HG03196 (cell line): ENCODE measurements around the gene NCOA6.
"Not testable (repeated sequence)": the region's sequence is repeated elsewhere in the genome, so short reads cannot be mapped to it uniquely, and the experiment has no call there.

ENCODE experiments used
- ATAC-seq: cut with Tn5 transposase; IDR thresholded peaks from one replicate; pipeline ENCODE4 v1.9.1; 2021; ENCODE audit not compliant: unreplicated experiment

NCOA6 gene

DNA sequence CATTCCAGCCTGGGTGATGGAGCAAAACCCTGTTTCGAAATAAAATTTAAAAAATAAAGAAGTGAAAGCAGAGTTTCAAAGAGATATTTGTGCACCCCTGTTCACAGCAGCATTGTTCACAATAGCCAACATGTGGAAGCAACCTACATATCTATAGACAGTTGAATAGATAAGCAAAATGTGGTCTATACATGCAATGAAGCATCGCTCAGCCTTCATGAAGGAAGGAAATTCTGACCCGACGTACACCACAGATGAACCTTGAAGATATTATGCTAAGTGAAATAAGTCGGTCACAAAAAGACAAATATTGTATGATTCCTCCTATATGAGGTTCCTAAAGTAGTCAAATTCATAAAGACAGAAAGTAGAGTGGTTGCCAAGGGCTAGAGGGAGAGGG is 6.5 kb upstream of the NCOA6 start:
- no peak for ATAC-seq

DNA sequence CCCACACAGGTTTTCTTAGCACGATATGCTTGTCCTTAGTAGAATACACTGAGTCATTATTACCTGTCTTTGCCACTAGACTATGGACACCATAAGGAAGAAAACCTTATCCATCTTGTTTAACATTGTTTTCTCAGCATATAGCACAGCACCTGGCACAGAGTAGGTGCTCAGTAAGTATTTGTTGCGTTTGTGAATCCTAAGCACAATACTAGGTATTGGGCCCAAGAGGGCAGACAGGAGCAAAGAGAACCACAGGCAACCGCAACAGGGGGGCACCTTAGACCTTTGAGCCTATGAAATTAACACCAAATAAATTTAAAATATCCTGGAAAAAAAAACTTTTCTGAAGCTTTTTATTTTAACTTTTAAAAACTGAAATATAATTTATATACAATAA is 3.7 kb upstream of the NCOA6 start:
- no peak for ATAC-seq

DNA sequence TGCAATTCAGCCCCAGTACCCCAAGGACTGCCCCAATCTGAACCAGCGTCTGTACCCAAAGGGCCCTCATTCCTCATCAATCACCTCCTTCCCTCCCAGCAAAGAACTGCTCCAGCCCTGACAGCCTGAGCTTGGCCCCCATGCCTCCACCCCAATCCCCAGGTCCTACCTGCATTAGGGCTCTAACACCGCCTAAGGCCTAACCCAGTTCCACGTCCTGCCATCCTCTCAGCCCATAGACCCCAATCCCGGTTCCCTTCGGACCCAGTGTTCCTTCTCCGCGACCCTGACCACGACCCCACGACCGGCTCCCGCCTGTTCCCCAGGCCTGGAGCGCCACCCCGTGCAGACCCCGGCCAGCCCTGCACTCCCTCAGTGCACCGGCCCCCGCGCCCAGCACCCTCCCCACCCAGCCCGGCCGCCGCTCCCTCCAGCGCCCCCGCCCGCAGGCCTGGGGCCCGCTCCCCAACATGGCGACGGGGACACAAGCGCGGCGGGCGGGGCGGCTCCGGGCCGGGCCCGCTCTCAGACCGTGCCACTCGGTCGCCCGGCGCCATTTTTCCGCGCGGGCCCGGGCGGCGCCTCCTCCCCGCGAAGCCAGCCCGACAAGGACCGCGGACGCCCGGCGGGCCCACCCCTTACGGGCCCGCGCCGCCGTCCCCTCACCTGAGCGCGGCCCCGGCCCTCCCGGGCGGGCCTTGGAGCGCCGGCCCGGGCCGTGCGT is 483 bp downstream of the NCOA6 start:
- peak; percentile 53 for ATAC-seq

DNA sequence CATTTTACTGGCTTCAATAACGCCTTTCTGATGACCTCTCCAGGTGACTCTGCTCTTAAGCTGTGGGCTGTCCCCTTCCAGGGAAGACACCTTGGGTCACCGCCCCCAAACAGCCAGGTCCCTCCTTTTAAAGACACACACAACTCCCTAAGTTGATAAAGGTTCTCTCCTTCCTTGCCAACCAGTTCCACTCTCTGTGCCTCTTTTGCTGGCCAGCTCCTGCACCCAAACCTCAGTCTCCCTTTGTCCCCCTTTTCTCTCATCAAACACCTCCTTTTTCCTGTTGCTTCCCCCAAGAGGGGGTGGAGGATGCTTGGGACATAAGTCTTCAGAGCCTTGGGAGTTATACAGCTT is 1.0 kb downstream of the NCOA6 start:
- ATAC-seq = peak; percentile 51

DNA sequence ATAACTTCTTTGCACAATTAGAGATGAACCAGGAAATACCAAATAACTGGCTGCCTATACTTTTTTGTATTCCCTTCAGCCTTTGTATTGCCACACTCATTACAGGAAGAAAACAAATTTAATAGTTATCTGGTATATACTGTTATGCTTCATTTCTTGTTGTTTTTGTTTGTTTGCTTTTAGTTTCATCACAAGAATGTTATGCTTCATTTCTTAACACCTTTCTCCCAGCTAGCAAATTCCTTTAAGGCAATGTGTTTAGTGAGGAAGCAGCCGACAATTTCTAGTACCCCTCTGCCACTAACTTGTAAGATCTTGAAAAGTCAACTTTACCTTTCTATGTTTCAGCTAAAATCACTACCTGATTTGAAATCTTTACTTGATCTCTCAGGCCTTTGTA is 1.4 kb downstream of the NCOA6 start:
- no peak for ATAC-seq

DNA sequence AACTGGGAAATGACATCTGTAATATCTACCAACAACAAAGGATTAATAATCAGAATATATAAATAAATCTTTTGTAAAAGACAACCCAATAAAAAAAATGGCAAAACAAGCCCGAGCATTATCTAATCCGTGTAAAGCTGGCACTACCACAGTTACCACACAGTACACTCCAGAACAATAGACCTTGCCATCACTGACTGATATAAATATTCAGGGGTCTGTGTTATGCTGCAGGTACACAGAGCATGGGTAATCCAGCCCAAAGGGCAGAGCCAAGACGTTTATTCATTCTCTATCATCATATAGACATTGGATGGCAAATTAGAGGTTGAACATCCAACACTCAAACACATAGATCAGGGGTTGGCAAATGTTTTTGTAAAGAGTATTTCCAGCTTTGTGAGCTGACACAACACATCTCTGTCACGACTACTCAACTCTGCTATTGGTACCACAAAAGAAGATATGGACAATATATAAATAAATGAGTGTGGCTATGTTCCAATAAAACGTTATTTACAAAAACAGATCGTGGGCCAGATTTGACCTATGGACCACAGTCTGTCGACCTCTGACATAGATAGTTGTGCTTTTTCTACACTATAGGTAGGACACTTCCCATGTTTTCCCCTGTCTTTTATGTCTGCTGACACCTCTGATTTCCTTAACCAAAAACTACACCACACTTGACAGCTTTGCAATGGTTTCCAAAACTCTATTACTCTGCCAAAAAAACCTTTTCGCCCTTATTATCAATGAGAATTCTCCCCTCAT is 4.5 kb downstream of the NCOA6 start:
- ATAC-seq = no peak

DNA sequence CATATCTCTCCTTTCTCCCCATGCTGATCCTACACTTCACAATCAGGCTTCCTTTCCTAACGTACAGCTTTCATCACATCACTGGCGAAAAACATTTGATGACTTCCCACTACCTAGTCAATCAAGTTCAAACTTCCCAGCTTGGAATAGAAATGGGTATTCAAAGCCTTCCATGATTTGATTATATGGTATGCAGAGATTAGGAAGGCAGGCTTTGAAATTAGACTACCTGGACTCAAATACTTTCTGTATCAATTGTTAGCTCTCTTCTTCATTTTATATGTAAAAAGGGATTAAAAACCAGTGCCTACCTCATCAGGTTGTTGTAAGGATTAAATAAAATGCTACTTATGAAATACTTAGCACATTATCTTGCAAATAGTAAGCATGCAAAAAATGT is 7.7 kb downstream of the NCOA6 start:
- no peak for ATAC-seq

DNA sequence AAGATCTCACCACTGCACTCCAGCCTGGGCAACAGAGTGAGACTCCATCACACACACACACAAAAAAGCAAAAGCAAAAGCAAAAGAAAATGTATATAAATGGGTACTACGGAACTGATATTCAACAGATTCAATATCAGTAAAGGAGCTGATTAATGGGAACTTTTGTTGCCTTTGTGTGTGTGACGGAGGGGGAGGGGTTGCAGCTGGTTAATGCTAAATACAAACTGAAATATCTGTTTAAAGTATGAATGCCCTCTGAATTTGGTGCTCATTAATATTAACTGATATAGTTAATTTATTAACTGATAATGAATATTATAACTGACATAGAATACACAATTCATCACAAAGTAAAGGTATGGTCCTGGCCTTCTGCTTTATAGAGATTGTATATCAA is 8.4 kb downstream of the NCOA6 start:
- ATAC-seq = no peak

DNA sequence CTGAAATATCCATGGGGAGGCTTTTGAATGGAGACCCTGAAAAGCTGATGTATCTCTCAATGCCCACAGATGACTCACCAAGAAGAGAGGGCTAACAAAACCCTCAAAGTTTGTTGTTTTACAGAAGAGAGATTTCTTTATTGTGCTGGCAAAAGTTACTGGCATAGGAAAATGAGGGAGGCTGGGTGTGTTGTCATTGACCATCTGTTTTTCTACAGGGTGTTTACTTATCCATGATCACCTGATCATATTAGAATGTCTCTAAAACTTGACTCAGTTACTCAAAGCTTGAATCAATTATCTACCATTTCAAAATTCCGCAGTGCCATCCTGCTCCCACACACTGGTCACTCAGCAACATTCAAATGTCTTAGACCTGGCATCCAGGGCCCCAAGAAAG is 9.8 kb downstream of the NCOA6 start:
- ATAC-seq = no peak

DNA sequence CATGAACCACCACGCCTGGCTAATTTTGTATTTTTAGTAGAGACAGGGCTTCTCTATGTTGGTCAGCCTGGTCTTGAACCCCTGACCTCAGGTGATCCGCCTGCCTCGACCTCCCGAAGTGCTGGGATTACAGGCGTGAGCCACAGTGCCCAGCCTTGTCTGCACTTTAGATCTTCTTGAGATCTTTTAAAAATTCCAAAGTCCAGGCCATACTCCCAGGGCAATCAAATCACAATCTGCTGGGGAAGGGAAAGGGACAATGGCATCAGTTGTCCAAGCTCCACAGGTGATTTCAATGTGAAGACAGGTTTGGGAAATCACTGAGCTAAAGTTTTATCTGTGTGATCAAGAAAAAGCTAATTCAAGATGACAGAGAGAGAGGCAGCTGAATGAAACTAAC is 16.9 kb downstream of the NCOA6 start:
- ATAC-seq = no peak

DNA sequence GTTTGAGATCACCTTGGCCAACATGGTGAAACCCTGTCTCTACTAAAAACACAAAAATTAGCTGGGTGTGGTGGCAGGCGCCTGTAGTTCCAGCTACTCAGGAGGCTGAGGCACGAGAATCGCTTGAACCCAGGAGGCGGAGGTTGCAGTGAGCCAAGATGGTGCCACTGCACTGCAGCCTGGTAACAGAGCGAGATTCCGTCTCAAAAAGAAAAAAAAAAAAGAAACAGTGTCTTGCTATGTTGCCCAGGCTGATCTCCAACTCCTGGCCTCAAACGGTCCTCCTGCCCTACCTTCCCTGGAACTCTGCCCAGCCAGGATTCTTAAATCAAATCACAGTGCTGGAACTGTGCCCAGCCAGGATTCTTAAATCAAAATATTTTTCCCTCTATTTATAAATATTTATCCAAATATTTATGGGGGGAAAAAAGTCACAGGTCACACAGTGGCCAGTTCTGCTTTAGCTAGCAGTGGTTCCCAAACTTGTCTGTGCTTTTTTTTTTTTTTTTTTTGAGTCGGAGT is 17.4 kb downstream of the NCOA6 start:
- not testable (repeated sequence) for ATAC-seq

DNA sequence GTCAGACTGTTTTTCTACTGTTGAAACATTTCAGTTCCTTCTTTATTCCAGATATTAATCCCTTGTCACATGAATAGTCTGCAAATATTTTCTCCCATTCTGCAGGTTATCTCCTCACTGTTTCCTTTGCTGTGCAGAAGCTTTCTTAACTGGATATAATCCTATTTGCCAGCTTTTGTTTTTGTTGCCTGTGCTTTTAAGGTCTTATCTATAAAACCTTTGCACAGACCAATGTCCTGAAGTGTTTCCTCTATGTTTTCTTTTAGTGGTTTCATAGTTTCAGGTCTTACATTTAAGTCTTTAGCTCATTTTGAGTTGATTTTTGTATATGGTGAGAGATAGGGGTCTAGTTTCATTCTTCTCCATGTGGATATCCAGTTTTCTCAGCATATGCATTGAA is 19.2 kb downstream of the NCOA6 start:
- ATAC-seq = no peak

DNA sequence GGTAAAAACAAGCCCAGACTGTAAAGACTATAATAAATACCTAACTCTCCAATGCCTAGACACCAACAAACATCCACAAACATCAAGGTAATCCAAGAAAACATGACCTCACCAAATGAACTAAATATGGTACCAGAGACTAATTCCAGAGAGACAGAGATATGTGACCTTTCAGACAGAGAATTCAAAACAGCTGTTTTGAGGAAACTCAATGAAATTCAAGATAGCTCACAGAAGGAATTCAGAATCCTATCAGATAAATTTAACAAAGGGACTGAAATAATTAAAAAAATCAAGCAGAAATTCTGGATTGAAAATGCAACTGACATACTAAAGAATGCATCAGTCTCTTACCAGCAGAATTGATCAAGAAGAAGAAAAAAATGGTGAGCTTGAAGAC is 26.6 kb downstream of the NCOA6 start:
- ATAC-seq = no peak

DNA sequence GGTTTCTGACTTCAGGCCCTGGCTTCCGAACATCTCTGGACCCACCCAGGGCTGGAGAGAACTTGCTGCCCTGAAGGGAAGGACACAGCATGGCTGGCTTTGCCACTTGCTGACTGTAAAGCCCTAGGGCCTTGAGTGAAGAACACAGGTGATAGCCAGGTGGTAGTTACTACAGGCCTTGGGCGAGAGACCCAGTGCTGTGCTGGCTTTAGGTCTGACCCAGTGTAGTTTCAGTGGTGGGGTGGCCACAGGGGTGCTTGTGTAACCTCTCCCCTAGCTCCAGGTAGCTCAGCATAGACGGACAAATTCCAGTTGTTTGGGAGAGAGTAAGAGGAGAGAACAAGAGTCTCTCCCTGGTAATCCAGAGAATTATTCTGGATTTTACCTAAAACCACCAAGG is 27.1 kb downstream of the NCOA6 start:
- ATAC-seq = no peak

DNA sequence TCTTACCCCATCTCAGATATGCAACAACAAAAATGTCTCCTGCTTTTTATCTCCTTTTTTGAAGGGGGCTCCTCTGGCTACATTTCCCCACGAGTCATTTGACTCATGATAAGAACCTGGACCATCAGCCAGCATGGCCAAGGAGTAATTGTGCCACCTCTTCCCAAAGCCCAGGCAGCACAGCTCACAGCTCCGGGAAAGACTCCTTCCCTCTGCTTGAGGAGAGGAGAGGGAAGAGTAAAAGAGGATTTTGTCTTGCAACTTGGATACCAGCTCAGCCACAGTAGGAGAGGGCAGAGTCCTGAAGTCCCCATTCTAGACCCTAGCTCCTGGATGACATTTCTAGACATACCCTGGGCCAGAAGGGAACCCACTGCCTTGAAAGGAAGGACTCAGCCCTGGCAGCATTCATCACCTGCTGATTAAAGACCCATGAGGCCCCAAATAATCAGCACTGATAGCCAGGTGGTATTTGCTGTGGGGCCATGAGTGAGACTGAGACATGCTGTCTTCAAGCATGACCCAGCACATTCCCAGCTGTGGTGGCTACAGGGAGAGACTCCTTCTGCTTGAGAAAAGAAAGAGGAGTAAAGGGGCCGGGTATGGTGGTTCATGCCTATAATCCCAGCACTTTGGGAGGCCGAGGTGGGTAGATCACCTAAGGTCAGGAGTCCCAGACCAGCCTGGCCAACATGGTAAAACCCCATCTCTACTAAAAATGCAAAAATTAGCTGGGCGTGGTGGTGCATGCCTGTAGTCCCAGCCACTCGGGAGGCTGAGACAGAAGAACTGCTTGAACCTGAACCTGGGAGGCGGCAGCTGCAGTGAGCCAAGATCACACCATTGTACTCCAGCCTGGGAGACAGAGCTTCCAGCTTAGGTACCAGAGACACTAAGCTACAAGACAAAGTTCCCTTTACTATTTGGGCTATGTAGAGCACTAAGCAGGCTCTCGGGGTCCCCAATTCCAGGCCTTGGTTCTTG is 28.1 kb downstream of the NCOA6 start:
- ATAC-seq = no peak

DNA sequence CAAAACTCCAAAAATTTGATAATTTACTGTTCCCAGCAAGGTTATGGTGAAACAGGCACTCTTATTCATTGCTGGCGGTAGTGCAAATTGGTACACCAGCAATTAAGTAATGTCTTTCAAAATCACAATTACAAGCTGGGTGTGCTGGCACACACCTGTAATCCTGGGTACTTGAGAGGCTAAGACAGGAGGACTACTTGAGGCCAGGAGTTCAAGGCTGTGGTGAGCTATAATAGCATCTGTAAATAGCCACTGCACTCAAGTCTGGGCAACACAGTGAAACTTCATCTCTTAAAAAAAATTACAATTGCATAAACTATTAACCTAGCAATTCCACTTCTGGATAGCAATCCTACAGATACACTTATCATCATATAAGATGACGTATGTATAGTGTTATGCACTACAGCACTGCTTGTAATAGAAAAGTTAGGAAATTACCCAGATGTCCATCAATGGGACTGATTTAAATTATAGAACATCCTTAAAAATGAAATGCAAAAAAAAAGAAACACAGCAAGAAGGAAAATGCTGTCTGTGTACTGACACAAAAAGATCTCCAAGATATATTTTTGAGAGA is 31.4 kb downstream of the NCOA6 start:
- ATAC-seq = no peak

DNA sequence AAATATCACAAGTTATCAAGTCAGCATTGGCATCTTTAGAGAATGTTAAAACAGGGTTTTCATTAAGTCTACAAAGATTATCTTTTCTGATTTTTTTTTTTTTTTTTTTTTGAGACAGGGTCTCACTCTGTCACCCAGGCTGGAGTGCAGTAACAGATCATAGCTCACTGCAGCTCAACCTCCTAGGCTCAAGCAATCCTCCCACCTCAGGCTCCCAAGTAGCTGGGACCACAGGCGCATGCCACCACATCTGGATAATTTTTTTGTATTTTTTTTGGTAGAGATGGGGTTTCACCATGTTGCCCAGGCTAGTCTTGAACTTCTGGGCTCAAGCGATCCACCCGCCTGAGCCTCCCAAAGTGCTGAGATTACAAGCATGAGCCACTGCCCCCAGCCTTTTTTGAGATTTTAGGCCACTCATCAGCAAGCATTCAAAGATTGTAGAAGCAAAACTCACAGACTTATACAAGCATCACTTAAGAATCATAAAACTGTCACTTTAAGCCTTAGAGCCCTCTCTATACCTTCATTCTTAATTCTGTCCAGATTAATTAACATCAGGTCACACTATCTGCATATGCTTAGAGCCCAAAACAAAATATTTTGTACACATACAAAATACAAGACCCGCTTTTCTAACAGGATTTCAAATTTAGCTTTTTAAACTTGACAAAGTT is 32.6 kb downstream of the NCOA6 start:
- ATAC-seq = no peak

DNA sequence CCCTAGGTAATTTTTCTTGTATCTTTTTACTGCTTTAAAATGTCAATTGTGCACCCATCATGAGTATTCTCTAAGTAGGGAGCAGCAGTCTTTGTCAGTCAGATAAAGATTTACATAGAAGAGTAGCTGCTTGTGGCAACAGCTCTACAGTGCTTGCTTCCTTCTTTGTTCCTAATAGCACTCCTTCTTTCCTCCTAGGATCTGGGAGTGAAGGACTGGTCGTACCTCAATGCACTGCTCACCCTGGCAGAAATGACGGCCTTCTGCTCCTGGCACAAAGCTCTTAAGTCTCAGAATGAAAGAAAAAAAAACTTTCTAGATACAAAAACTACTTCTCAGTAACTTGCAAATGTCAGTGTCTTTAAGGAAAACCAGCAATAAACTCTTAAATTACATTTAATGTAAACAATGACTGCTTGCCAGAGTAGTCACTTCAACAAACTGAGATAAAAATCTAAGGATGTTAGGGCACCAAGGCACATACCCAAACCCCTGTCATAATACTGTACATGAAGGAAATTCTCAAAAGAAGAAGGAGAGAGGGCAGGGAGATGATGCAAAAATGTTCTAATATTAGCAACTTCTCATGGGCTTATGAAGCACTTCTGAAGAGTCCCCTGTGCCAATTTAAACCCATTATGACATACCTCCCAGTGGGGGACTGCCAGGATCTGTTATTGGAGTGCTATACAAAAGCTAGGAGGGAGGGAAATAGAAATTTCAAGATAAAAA is 34.0 kb downstream of the NCOA6 start:
- ATAC-seq = no peak

DNA sequence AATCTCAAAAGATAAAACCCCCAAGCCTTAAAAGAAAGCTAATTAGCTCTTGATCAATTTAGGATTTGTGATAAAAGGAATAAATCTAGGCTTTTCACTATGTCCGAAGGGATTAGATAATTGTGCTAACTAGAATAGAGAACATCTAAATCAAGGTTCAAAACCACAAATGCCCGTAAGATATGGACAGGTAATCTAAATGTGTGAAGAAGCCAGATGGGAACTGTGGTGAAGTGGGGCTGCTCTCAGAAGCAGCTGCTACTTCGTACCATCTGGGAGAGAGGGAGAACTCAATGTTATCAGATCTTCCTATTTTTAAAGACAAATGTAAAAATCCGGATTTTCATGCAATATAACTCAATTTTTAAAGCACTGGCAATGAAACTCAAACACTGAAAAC is 44.2 kb downstream of the NCOA6 start:
- ATAC-seq = no peak

DNA sequence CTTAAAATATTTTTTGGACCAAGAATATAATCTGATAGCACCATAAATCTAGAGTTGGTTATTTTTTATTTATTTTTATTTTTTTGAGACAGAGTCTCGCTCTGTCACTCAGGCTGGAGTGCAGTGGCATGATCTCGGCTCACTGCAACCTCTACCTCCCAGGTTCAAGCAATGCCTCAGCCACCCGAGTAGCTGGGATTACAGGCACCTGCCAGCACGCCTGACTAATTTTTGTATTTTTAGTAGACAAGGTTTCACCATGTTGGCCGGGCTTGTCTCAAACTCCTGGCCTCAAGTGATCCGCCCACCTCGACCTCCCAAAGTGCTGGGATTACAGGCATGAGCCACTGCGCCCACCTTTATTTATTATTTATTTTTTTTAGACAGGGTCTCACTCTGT is 45.2 kb downstream of the NCOA6 start:
- not testable (repeated sequence) for ATAC-seq
